ENCODE measurements around the gene TRIM24. TPM values are rescaled to one million over a fixed set of nuclear protein-coding genes. Genes with fewer than 3 reads are reported as not detected.

The TRIM24 gene
- polyA plus RNA-seq, 1 of the 3 experiments (the other 2 are of a cell fraction) = 5.3 TPM

DNA sequence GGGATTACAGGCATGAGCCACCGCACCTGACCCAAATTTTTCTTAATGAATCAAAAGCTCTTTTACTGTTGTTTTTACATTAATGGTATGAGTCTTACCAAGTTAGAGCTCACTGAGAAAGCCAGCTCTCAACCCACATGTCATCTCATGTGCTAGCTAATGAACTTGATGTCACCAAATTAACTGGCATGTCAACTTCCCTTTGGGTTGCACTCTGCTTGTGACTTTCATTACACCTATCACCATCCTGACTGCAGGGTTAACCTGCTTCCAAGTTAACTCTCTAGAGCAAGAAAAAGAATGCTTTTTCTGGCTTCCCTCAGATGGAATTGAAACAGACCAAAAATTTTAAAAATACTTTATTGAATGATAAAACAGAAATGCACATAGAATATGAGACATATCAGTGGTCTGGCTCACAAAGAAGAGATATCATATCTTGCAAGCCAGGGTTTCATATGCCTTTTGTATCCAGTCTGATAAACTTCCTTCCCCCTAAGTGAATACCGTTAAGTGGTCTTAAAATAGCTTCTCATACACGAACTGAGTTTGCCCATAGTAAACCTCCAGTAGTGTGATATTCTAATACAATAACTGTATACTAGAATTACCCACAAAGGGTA lies 42.9 kb upstream of the TRIM24 start:
- Histone ChIP-seq H3K4me1 (ENCODE audit: control insufficient read depth in 1 of 2, insufficient read depth in 2 of 2, low read depth in 1 of 2, low read length in 1 of 2) (no peaks in the 10 kb centered on the region), H3K9me3 (no peaks in the 10 kb centered on the region), H2AFZ (ENCODE audit: low read depth) (no peak overlapping the region), H4K20me1 (ENCODE audit: insufficient read depth) (no peaks in the 10 kb centered on the region), H3F3A (replicated peaks; ENCODE audit: insufficient read depth) (no peaks in the 10 kb centered on the region), H3K27me3 (ENCODE audit: insufficient read depth) (no peaks in the 10 kb centered on the region), H3K9ac (no peak overlapping the region), H3K79me2 (ENCODE audit: insufficient read depth) (no peaks in the 10 kb centered on the region), H3K4me3 (ENCODE audit: low read depth in 2 of 2, low read length in 1 of 2) (no peak overlapping the region), H3K36me3 (replicated peaks in 1 of 2; ENCODE audit: control insufficient read depth in 1 of 2, insufficient read depth in 2 of 2, low read length in 1 of 2) (no peaks in the 10 kb centered on the region), H3K27ac (ENCODE audit: low read depth in 2 of 2, low read length in 1 of 2) (no peak overlapping the region), H3K4me2 (no peak overlapping the region), H3K9me2 (no peaks in the 10 kb centered on the region)
- no peak for TF ChIP-seq ELF1 (IDR thresholded peaks at IDR 0.05)
- TF ChIP-seq, protein P1, sequence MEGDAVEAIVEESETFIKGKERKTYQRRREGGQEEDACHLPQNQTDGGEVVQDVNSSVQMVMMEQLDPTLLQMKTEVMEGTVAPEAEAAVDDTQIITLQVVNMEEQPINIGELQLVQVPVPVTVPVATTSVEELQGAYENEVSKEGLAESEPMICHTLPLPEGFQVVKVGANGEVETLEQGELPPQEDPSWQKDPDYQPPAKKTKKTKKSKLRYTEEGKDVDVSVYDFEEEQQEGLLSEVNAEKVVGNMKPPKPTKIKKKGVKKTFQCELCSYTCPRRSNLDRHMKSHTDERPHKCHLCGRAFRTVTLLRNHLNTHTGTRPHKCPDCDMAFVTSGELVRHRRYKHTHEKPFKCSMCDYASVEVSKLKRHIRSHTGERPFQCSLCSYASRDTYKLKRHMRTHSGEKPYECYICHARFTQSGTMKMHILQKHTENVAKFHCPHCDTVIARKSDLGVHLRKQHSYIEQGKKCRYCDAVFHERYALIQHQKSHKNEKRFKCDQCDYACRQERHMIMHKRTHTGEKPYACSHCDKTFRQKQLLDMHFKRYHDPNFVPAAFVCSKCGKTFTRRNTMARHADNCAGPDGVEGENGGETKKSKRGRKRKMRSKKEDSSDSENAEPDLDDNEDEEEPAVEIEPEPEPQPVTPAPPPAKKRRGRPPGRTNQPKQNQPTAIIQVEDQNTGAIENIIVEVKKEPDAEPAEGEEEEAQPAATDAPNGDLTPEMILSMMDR (IDR thresholded peaks at IDR 0.05) = no peak
- TF ChIP-seq TAF1 (IDR thresholded peaks at IDR 0.05; ENCODE audit: borderline replicate concordance, low read depth, low read length) = no peak
- no peak for TF ChIP-seq POLR2AphosphoS5 (IDR thresholded peaks at IDR 0.05; ENCODE audit: low read depth, low read length)
- TF ChIP-seq GABPA (IDR thresholded peaks at IDR 0.05; ENCODE audit: low read depth) = no peak
- TF ChIP-seq GATA2 (CRISPR knock-in tag; IDR thresholded peaks at IDR 0.05) = no peak
- TF ChIP-seq, protein P2, sequence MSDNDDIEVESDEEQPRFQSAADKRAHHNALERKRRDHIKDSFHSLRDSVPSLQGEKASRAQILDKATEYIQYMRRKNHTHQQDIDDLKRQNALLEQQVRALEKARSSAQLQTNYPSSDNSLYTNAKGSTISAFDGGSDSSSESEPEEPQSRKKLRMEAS (IDR thresholded peaks at IDR 0.05; ENCODE audit: low read depth) = no peak
- TF ChIP-seq TEAD4 (IDR thresholded peaks at IDR 0.05; ENCODE audit: borderline replicate concordance, insufficient read depth) = no peak
- TF ChIP-seq RAD21 (IDR thresholded peaks at IDR 0.05; ENCODE audit: low read length) = no peak
- TF ChIP-seq EP300 (IDR thresholded peaks at IDR 0.05; ENCODE audit: borderline replicate concordance in 1 of 2, low read depth in 1 of 2, low read length in 1 of 2) = no peak
- TF ChIP-seq EZH2phosphoT487 (IDR thresholded peaks at IDR 0.05; ENCODE audit: borderline replicate concordance, low read depth) = no peak
- TF ChIP-seq, protein P3, sequence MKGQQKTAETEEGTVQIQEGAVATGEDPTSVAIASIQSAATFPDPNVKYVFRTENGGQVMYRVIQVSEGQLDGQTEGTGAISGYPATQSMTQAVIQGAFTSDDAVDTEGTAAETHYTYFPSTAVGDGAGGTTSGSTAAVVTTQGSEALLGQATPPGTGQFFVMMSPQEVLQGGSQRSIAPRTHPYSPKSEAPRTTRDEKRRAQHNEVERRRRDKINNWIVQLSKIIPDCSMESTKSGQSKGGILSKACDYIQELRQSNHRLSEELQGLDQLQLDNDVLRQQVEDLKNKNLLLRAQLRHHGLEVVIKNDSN (IDR thresholded peaks at IDR 0.05; ENCODE audit: borderline replicate concordance, low read depth) = no peak
- no peak for TF ChIP-seq JUND (IDR thresholded peaks at IDR 0.05)
- TF ChIP-seq NRF1 (IDR thresholded peaks at IDR 0.05; ENCODE audit: low read depth, low read length) = no peak
- TF ChIP-seq YY1 (IDR thresholded peaks at IDR 0.05; ENCODE audit: low read depth) = no peak
- TF ChIP-seq NFIC (IDR thresholded peaks at IDR 0.05; ENCODE audit: borderline replicate concordance) = no peak
- TF ChIP-seq, protein P4, sequence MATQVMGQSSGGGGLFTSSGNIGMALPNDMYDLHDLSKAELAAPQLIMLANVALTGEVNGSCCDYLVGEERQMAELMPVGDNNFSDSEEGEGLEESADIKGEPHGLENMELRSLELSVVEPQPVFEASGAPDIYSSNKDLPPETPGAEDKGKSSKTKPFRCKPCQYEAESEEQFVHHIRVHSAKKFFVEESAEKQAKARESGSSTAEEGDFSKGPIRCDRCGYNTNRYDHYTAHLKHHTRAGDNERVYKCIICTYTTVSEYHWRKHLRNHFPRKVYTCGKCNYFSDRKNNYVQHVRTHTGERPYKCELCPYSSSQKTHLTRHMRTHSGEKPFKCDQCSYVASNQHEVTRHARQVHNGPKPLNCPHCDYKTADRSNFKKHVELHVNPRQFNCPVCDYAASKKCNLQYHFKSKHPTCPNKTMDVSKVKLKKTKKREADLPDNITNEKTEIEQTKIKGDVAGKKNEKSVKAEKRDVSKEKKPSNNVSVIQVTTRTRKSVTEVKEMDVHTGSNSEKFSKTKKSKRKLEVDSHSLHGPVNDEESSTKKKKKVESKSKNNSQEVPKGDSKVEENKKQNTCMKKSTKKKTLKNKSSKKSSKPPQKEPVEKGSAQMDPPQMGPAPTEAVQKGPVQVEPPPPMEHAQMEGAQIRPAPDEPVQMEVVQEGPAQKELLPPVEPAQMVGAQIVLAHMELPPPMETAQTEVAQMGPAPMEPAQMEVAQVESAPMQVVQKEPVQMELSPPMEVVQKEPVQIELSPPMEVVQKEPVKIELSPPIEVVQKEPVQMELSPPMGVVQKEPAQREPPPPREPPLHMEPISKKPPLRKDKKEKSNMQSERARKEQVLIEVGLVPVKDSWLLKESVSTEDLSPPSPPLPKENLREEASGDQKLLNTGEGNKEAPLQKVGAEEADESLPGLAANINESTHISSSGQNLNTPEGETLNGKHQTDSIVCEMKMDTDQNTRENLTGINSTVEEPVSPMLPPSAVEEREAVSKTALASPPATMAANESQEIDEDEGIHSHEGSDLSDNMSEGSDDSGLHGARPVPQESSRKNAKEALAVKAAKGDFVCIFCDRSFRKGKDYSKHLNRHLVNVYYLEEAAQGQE (IDR thresholded peaks at IDR 0.05; ENCODE audit: low read depth, low read length) = no peak
- TF ChIP-seq RXRA (IDR thresholded peaks at IDR 0.05; ENCODE audit: borderline replicate concordance, low read depth) = no peak
- POLR2A ChIA-PET = no interaction called here
- DNase-seq = no peak
- 35% methylated on average over 3 of the region's 3 CpGs for whole genome bisulfite sequencing (ENCODE audit: low lambda C conversion rate)
- CTCF ChIA-PET = interaction anchor here (1.1 to 1.4 kb wide), 2 partner anchors 32 to 322 kb away, joined by 3 to 4 read pairs; no protein-coding TSS in a partner anchor

All from SK-N-SH (cell line).